HL-60 (cell line): Measurements from ENCODE around the gene RPL36.

Experiments
- DNase-seq, 2 experiments: peaks; one replicate each; pipeline ENCODE4 v3.0.0-alpha.2; 2010 to 2020; ENCODE audit warnings: low read depth in 1 of 2, low spot score in 1 of 2
- H3K27ac ChIP-seq: fragments of 250-450 bp; sonication (Bioruptor Pico); replicated peaks from 2 replicates; pipeline ENCODE4 v1.5.1; 2020; ENCODE audit warnings: mild to moderate bottlenecking, moderate library complexity
- H3K27me3 ChIP-seq: fragments of 250-450 bp; sonication (Bioruptor Pico); 2 replicates; pipeline ENCODE4 v1.5.1; 2021; ENCODE audit warnings: mild to moderate bottlenecking, moderate library complexity; ENCODE audit not compliant: insufficient read depth, poor library complexity, severe bottlenecking
- H3K4me3 ChIP-seq: replicated peaks from 2 replicates; pipeline ENCODE4 v1.5.1; 2011; ENCODE audit warnings: mild to moderate bottlenecking, control low read depth, low read length; ENCODE audit not compliant: insufficient read depth
- CTCF ChIP-seq: IDR thresholded peaks from one replicate; pipeline ENCODE4 v1.5.1; 2011; ENCODE audit warnings: low read length, control low read depth, inconsistent platforms; ENCODE audit not compliant: insufficient read depth
- GABPA ChIP-seq: IDR thresholded peaks from 2 replicates; pipeline ENCODE4 v1.6.1; 2012; ENCODE audit warnings: low read depth
- POLR2AphosphoS5 ChIP-seq: IDR thresholded peaks from 2 replicates; pipeline ENCODE4 v1.6.1; 2012; ENCODE audit warnings: low read depth
- REST ChIP-seq: IDR thresholded peaks from 2 replicates; pipeline ENCODE4 v1.6.1; 2012; ENCODE audit warnings: low read depth; ENCODE audit not compliant: insufficient replicate concordance
- SPI1 ChIP-seq: IDR thresholded peaks from 2 replicates; pipeline ENCODE4 v1.6.1; 2012; ENCODE audit warnings: low read depth, mild to moderate bottlenecking, borderline replicate concordance

RPL36 gene

GRCh38 chr19:5705552-5705951, 15.5 kb downstream of the RPL36 start:
- H3K27me3 ChIP-seq = no peaks in the 10 kb centered on the region
- TF ChIP-seq GABPA (no peak), CTCF (no peak), REST (no peak), POLR2AphosphoS5 (no peak), SPI1 (no peak)
- no peak for DNase-seq
- H3K4me3 ChIP-seq = no peak overlapping the region
- no peak overlapping the region for H3K27ac ChIP-seq

- Histone ChIP-seq H3K27ac (no peak overlapping the region), H3K4me3 (no peak overlapping the region), H3K27me3 (no peaks in the 10 kb centered on the region)
- DNase-seq = no peak
- TF ChIP-seq CTCF (no peak), POLR2AphosphoS5 (no peak), REST (no peak), SPI1 (no peak), GABPA (no peak)
Observed at GRCh38 chr19:5706876-5707573, 16.9 kb downstream of the RPL36 start.

GRCh38 chr19:5707576-5708575, 17.8 kb downstream of the RPL36 start:
- TF ChIP-seq SPI1 (no peak), POLR2AphosphoS5 (peak; percentile 48; the same call in 1 of the 2 replicates)
- no peak overlapping the region for H3K4me3 ChIP-seq
- no peaks in the 10 kb centered on the region for H3K27me3 ChIP-seq
- no peak overlapping the region for H3K27ac ChIP-seq
- no peak for DNase-seq

- Histone ChIP-seq H3K27ac (no peak overlapping the region), H3K4me3 (no peak overlapping the region), H3K27me3 (no peaks in the 10 kb centered on the region)
- DNase-seq = no peak
- TF ChIP-seq GABPA = no peak
- no peak for TF ChIP-seq POLR2AphosphoS5
- no peak for TF ChIP-seq CTCF
- TF ChIP-seq SPI1 = no peak
- TF ChIP-seq REST = no peak
Observed at GRCh38 chr19:5711025-5711424, 20.9 kb downstream of the RPL36 start.
